ENCODE measurements around the gene PPIB.

PPIB gene

GRCh38 chr15:64107337-64107736 is 55.5 kb downstream of the PPIB start:
- TF ChIP-seq CTCF (IDR thresholded peaks at IDR 0.05; ENCODE audit: extremely low read depth, insufficient read depth, missing control alignments): no peak
- no peak for DNase-seq (ENCODE audit: low spot score)
- in situ Hi-C loops (cut with MboI; ENCODE audit: low pct_unique_long_range_greater_than_20kb, low sequenced_read_pairs, unreplicated experiment): no loop called here

Data from GM13977 (cell line).